DND-41 (cell line): ENCODE results near the gene SFT2D2.

Experiments
- ATAC-seq: fragments of 200-7000 bp; cut with Tn5 transposase; 3 replicates; pipeline ENCODE4 v1.9.1; 2021; ENCODE audit warnings: low read depth; ENCODE audit not compliant: insufficient read depth
- DNase-seq: peaks from one replicate; pipeline ENCODE4 v3.0.0-alpha.2; 2020
- H2AFZ ChIP-seq: 2 replicates; pipeline ENCODE4 v1.6.0; 2012; ENCODE audit warnings: low read depth, low read length
- H3K27ac ChIP-seq: 2 replicates; pipeline ENCODE4 v1.5.1; 2012; ENCODE audit warnings: low read length, inconsistent platforms
- H3K27me3 ChIP-seq: fragments of 200-600 bp; sonication (generic); 2 replicates; pipeline ENCODE4 v1.6.0; 2012; ENCODE audit warnings: low read length, mild to moderate bottlenecking, inconsistent platforms; ENCODE audit not compliant: insufficient read depth, poor library complexity
- H3K36me3 ChIP-seq: 2 replicates; pipeline ENCODE4 v1.5.1; 2012; ENCODE audit warnings: low read length, inconsistent platforms; ENCODE audit not compliant: insufficient read depth
- H3K4me1 ChIP-seq: 2 replicates; pipeline ENCODE4 v1.5.1; 2012; ENCODE audit warnings: mild to moderate bottlenecking, low read length; ENCODE audit not compliant: insufficient read depth
- H3K4me2 ChIP-seq: 2 replicates; pipeline ENCODE4 v1.6.0; 2012; ENCODE audit warnings: mild to moderate bottlenecking, moderate library complexity, low read length, inconsistent platforms; ENCODE audit not compliant: insufficient read depth
- H3K4me3 ChIP-seq, 2 experiments: fragments of 200-600 bp in 1 of 2; shearing (Covaris generic) in 1 of 2; 2 replicates each; pipeline ENCODE4 v1.5.1; 2012 to 2016; ENCODE audit warnings: inconsistent platforms in 2 of 2, low read length in 2 of 2, mild to moderate bottlenecking in 2 of 2, low read depth in 1 of 2, moderate library complexity in 1 of 2
- H3K79me2 ChIP-seq: 2 replicates; pipeline ENCODE4 v1.6.0; 2012; ENCODE audit warnings: low read length, inconsistent platforms; ENCODE audit not compliant: insufficient read depth
- H3K9ac ChIP-seq: 2 replicates; pipeline ENCODE4 v1.6.0; 2012; ENCODE audit warnings: low read depth, mild to moderate bottlenecking, inconsistent platforms, low read length, moderate library complexity
- H3K9me3 ChIP-seq: 2 replicates; pipeline ENCODE4 v1.5.1; 2012; ENCODE audit warnings: low read length, moderate library complexity, mild to moderate bottlenecking, inconsistent platforms; ENCODE audit not compliant: insufficient read depth, severe bottlenecking
- H4K20me1 ChIP-seq: 2 replicates; pipeline ENCODE4 v1.6.0; 2012; ENCODE audit warnings: low read length; ENCODE audit not compliant: insufficient read depth
- CTCF ChIP-seq: IDR thresholded peaks from 2 replicates; pipeline ENCODE4 v1.5.1; 2012; ENCODE audit warnings: borderline replicate concordance, low read length, moderate library complexity, mild to moderate bottlenecking; ENCODE audit not compliant: poor library complexity, severe bottlenecking; ENCODE audit errors: extremely low read depth
- EZH2 ChIP-seq: IDR thresholded peaks from 3 replicates; pipeline ENCODE4 v1.6.1; 2012; ENCODE audit warnings: borderline replicate concordance, low read depth, mild to moderate bottlenecking, moderate library complexity, low read length, inconsistent platforms; ENCODE audit not compliant: severe bottlenecking

SFT2D2 gene

GRCh38 chr1:168190403-168190802 is 35.4 kb upstream of the SFT2D2 start:
- Histone ChIP-seq H3K36me3 (peaks cover 83% of the 10 kb centered on the region), H2AFZ (no peak overlapping the region), H3K27ac (no peak overlapping the region), H3K4me3 (no peak overlapping the region), H3K27me3 (no peaks in the 10 kb centered on the region), H3K79me2 (peaks cover 22% of the 10 kb centered on the region), H3K9ac (no peak overlapping the region), H3K9me3 (no peaks in the 10 kb centered on the region), H3K4me1 (no peaks in the 10 kb centered on the region), H3K4me2 (no peak overlapping the region), H4K20me1 (no peaks in the 10 kb centered on the region)
- DNase-seq (no peak), ATAC-seq (no peak)
- TF ChIP-seq EZH2 (no peak), CTCF (no peak)

- Histone ChIP-seq H3K27ac (no peak overlapping the region), H3K4me1 (no peaks in the 10 kb centered on the region), H3K9ac (no peak overlapping the region), H4K20me1 (no peaks in the 10 kb centered on the region), H3K4me2 (no peak overlapping the region), H3K36me3 (peaks cover 80% of the 10 kb centered on the region), H3K27me3 (no peaks in the 10 kb centered on the region), H3K9me3 (no peaks in the 10 kb centered on the region), H2AFZ (no peak overlapping the region), H3K4me3 (no peak overlapping the region), H3K79me2 (no peaks in the 10 kb centered on the region)
- no peak for TF ChIP-seq CTCF
- no peak for TF ChIP-seq EZH2
- DNase-seq = no peak
- ATAC-seq = no peak
Measured at GRCh38 chr1:168195199-168196135, 30.3 kb upstream of the SFT2D2 start.

GRCh38 chr1:168199056-168199455 is 26.7 kb upstream of the SFT2D2 start:
- no peak overlapping the region for H3K9ac ChIP-seq
- H3K9me3 ChIP-seq = no peaks in the 10 kb centered on the region
- no peaks in the 10 kb centered on the region for H3K27me3 ChIP-seq
- no peaks in the 10 kb centered on the region for H3K79me2 ChIP-seq
- H4K20me1 ChIP-seq = no peaks in the 10 kb centered on the region
- ATAC-seq = no peak
- H3K4me1 ChIP-seq = no peaks in the 10 kb centered on the region
- H3K4me2 ChIP-seq = no peak overlapping the region
- no peak for DNase-seq
- H3K27ac ChIP-seq = no peak overlapping the region
- no peak overlapping the region for H2AFZ ChIP-seq
- H3K36me3 ChIP-seq = peaks cover 82% of the 10 kb centered on the region
- TF ChIP-seq EZH2 (no peak), CTCF (no peak)
- H3K4me3 ChIP-seq = no peak overlapping the region
